Spinal cord (tissue), 10 donors: ENCODE data around the gene TIAM1. TPM values are rescaled to one million over a fixed set of nuclear protein-coding genes. Genes with fewer than 3 reads are reported as not detected.

Source experiments
- DNase-seq, 6 donors: peaks; one replicate each; pipeline versions ENCODE4 v3.0.0 to v3.0.0-alpha.2; 2013 to 2015; ENCODE audit warnings: low spot score in 6 of 6, low read depth in 4 of 6
- H3K27ac ChIP-seq: one replicate; pipeline ENCODE4 v1.5.1; 2013; ENCODE audit warnings: low read depth, low read length, control low read depth
- H3K27me3 ChIP-seq: one replicate; pipeline ENCODE4 v1.6.1; 2013; ENCODE audit warnings: low read length; ENCODE audit not compliant: control insufficient read depth, insufficient read depth
- H3K36me3 ChIP-seq: one replicate; pipeline ENCODE4 v1.6.1; 2013; ENCODE audit warnings: low read length; ENCODE audit not compliant: control insufficient read depth, insufficient read depth
- H3K4me1 ChIP-seq: one replicate; pipeline ENCODE4 v1.6.1; 2013; ENCODE audit warnings: low read length; ENCODE audit not compliant: control insufficient read depth, insufficient read depth
- H3K4me3 ChIP-seq: one replicate; pipeline ENCODE4 v1.5.1; 2013; ENCODE audit warnings: low read depth, low read length, control low read depth
- H3K9me3 ChIP-seq: one replicate; pipeline ENCODE4 v1.6.1; 2013; ENCODE audit warnings: low read length; ENCODE audit not compliant: control insufficient read depth, insufficient read depth
- WGBS: methylation state at CpG from one replicate; pipeline ENCODE4 v1.1.5; 2013; ENCODE audit warnings: missing lambda C conversion rate; ENCODE audit not compliant: insufficient coverage; 5-methylcytosine and 5-hydroxymethylcytosine counted together
- polyA plus RNA-seq, 2 donors: library from polyadenylated mRNA; unstranded; fragments of 120-200 nt; gene quantifications; one replicate each; pipeline ENCODE4 v1.2.1, GENCODE V29; 2013; ENCODE audit not compliant: insufficient read length in 2 of 2
- total RNA-seq, 2 donors: library from RNA; depleted of rRNA in 1 of 2; stranded (reverse); fragments of 120-200 nt in 1 of 2; fragments of >200 nt in 1 of 2; gene quantifications; one replicate each; pipeline versions ENCODE4 v1.2.3 to v1.2.4, GENCODE V29; 2013 to 2014
- donor health status: healthy.

Gene TIAM1
- total and polyA plus RNA-seq, 4 donors: 33.5 to 41.8 (median 35.4) TPM

DNA sequence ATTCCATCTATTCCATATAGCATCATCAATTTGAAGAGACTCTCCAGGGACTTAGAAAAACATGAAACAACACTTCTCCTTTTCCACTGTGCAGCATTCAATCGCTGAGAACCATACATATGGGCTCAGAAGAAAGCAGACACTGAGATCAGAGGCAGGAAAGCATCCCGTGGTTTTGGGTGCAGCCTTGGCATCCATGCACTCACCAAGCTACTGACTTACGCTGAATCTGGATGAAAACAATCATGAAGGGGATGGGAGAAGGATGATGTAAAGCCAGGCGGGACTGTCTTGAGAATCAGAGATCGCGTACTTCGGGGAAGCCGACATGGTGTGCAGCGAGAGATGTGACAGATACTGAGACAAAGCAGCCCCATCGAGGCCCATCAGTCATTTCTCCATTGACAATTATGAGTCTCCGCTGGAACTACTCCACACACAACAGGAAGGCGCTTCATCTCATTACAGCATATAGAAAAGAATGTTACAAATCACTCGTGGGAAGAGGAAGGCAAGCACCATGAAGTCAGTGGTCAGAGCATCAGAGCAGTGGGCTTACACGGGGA is 2.3 kb upstream of the TIAM1 start:
- DNase-seq: peak in 1 of 6 donors; percentile 78
- 72% methylated on average over 5 of the region's 14 CpGs for WGBS
- Histone ChIP-seq H3K9me3 (no peaks in the 10 kb centered on the region), H3K4me3 (no peak overlapping the region), H3K27ac (no peak overlapping the region), H3K36me3 (no peaks in the 10 kb centered on the region), H3K4me1 (peaks cover 15% of the 10 kb centered on the region), H3K27me3 (peaks cover 25% of the 10 kb centered on the region)

DNA sequence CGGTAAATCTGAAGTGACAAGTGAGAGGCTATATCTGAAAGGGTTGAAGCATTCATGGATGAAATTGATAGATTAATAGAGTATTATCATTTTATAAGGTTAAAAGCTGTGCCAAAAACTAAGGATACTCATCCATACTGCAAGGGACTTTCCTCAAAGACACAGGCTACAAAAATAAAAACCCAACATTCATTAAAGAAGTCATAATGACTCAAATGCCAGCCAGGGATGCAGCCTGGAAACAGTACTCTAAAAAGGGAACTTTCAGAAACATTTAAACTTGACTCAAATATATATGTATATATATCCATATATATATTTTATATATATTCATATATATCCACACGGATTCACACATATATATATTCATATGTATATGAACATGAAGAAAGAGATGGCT is 1.1 kb upstream of the TIAM1 start:
- Histone ChIP-seq H3K36me3 (no peaks in the 10 kb centered on the region), H3K9me3 (no peaks in the 10 kb centered on the region), H3K27me3 (peaks cover 25% of the 10 kb centered on the region), H3K4me3 (no peak overlapping the region), H3K27ac (no peak overlapping the region), H3K4me1 (peaks cover 15% of the 10 kb centered on the region)
- DNase-seq: no peak
- WGBS: no CpG with 5 or more reads among the region's 2 CpGs

GRCh38 chr21:31343030-31343510 is 991 bp downstream of the TIAM1 start:
- Histone ChIP-seq H3K4me1 (peaks cover 15% of the 10 kb centered on the region), H3K9me3 (no peaks in the 10 kb centered on the region), H3K27ac (no peak overlapping the region), H3K36me3 (no peaks in the 10 kb centered on the region), H3K4me3 (peak overlapping the region; percentile 63), H3K27me3 (peaks cover 25% of the 10 kb centered on the region)
- no peak for DNase-seq
- no CpG with 5 or more reads among the region's 2 CpGs for WGBS

DNA sequence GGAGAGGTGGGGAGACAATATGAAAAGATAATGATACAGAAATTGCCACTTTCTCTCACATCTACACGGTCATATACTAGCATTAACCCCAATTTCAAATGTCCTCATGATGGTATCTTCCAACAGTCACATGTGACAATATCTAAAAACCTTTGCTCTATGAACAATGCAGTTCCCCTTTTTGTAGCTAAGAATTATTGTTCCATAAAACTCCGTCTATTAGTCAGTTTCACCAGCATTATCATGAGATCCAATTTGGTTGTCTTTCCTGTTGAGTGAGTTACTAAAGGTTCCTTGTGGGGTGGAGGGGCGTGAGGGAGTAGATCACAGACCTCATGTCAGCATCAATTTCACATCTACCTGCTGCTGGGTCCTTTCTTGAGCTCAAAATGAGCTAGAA is 1.7 kb downstream of the TIAM1 start:
- WGBS: 60% methylated on average over 1 of the region's 3 CpGs
- H3K27ac ChIP-seq: no peak overlapping the region
- no peaks in the 10 kb centered on the region for H3K9me3 ChIP-seq
- peaks cover 15% of the 10 kb centered on the region for H3K4me1 ChIP-seq
- DNase-seq: no peak
- peaks cover 25% of the 10 kb centered on the region for H3K27me3 ChIP-seq
- H3K4me3 ChIP-seq: no peak overlapping the region
- no peaks in the 10 kb centered on the region for H3K36me3 ChIP-seq

- H3K27ac ChIP-seq: no peak overlapping the region
- H3K4me1 ChIP-seq: peaks cover 11% of the 10 kb centered on the region
- H3K4me3 ChIP-seq: no peak overlapping the region
- H3K36me3 ChIP-seq: no peaks in the 10 kb centered on the region
- DNase-seq: no peak
- H3K9me3 ChIP-seq: no peaks in the 10 kb centered on the region
- peaks cover 25% of the 10 kb centered on the region for H3K27me3 ChIP-seq
- WGBS: no CpG with 5 or more reads among the region's 4 CpGs
Observed at GRCh38 chr21:31340942-31341487, 3.0 kb downstream of the TIAM1 start.

DNA sequence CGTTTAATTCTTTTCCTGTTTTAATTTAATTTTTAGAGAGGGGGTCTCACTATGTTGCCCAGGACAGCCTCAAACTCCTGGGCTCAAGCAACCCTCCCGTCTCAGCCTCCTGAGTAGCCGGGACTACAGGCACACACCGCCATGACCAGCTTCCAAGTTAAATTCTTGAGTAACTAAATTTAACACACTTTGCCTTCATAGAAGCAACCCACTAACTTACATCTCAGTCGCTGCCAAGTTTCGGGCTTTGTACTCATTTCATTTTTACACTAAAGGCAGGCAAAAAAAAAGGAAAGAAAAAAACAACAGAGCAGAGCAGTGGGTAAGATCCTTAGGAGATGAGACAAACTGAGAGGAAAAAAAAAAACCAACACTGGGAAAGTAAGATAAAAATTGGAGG is 3.5 kb downstream of the TIAM1 start:
- Histone ChIP-seq H3K4me1 (peaks cover 11% of the 10 kb centered on the region), H3K4me3 (no peak overlapping the region), H3K9me3 (no peaks in the 10 kb centered on the region), H3K36me3 (no peaks in the 10 kb centered on the region), H3K27ac (no peak overlapping the region), H3K27me3 (peaks cover 25% of the 10 kb centered on the region)
- peak in 1 of 6 donors; percentile 45 for DNase-seq
- WGBS: 88% methylated on average over 2 of the region's 6 CpGs

DNA sequence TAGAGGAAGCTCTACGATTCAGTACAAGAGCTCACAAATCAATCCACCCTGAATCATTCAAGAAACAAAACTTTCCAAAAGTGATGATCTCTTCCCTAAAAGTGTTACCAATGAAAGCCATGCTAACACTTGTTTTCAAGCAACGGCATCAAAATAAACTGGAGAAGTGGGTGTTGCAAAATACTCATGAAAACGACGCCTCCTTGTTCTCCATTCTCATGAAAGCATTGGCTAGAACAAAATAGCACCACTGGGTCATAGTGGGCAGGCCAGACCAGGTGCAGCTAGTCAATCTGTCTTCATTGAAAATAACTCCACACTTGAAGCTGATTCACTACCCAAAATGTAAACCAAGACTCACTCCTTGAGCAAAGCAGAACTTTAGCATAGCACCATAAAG is 4.3 kb downstream of the TIAM1 start:
- H3K36me3 ChIP-seq: no peaks in the 10 kb centered on the region
- DNase-seq: no peak
- no peak overlapping the region for H3K4me3 ChIP-seq
- peaks cover 23% of the 10 kb centered on the region for H3K27me3 ChIP-seq
- no peak overlapping the region for H3K27ac ChIP-seq
- no peaks in the 10 kb centered on the region for H3K9me3 ChIP-seq
- 93% methylated on average over 3 of the region's 4 CpGs for WGBS
- H3K4me1 ChIP-seq: peaks cover 13% of the 10 kb centered on the region

DNA sequence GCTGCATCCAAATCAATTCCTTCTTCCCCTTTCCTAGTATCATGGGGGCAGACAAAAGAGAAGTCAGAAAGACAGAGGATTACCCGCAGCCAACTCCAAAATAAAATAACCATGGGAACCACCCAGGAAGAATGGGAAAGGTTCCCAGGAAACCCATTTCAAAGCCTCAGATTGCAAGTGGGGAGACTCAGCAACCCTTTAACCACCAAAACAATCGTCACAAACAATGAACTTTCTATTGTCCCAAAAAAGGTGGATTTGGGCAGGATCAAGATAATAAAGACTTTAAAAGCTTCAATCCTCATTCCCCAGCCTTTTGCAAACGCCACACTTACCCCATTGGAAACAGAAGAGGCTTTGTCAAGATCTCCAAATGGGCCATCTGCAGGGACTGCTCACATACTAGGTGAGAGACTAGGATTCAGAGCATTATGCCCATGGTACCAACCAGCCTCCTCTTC is 5.1 kb downstream of the TIAM1 start:
- H3K4me1 ChIP-seq: peaks cover 11% of the 10 kb centered on the region
- H3K4me3 ChIP-seq: no peak overlapping the region
- no peak overlapping the region for H3K27ac ChIP-seq
- WGBS: 27% methylated on average over 3 of the region's 3 CpGs
- peaks cover 16% of the 10 kb centered on the region for H3K27me3 ChIP-seq
- H3K36me3 ChIP-seq: no peaks in the 10 kb centered on the region
- no peaks in the 10 kb centered on the region for H3K9me3 ChIP-seq
- DNase-seq: peak in 1 of 6 donors; percentile 24

- no peak overlapping the region for H3K4me3 ChIP-seq
- DNase-seq: peak in 1 of 6 donors; percentile 58
- H3K36me3 ChIP-seq: no peaks in the 10 kb centered on the region
Observed at GRCh38 chr21:31337996-31338907, 5.8 kb downstream of the TIAM1 start.

More at GRCh38 chr21:31337996-31338907, 5.8 kb downstream of the TIAM1 start:
- Histone ChIP-seq H3K27me3 (peaks cover 9% of the 10 kb centered on the region), H3K27ac (no peak overlapping the region), H3K9me3 (no peaks in the 10 kb centered on the region), H3K4me1 (peaks cover 4% of the 10 kb centered on the region)
- WGBS: 68% methylated on average over 24 of the region's 25 CpGs
